Islet precursor cell (in vitro differentiated cells): Measurements from ENCODE around the gene MYO18A.

Source experiments
- DNase-seq: peaks from one replicate; pipeline ENCODE4 v3.0.0-alpha.2; 2018

MYO18A gene

GRCh38 chr17:29120433-29120832 lies 59.8 kb downstream of the MYO18A start:
- no peak for DNase-seq

GRCh38 chr17:29119265-29119664 lies 60.9 kb downstream of the MYO18A start:
- DNase-seq: no peak

DNA sequence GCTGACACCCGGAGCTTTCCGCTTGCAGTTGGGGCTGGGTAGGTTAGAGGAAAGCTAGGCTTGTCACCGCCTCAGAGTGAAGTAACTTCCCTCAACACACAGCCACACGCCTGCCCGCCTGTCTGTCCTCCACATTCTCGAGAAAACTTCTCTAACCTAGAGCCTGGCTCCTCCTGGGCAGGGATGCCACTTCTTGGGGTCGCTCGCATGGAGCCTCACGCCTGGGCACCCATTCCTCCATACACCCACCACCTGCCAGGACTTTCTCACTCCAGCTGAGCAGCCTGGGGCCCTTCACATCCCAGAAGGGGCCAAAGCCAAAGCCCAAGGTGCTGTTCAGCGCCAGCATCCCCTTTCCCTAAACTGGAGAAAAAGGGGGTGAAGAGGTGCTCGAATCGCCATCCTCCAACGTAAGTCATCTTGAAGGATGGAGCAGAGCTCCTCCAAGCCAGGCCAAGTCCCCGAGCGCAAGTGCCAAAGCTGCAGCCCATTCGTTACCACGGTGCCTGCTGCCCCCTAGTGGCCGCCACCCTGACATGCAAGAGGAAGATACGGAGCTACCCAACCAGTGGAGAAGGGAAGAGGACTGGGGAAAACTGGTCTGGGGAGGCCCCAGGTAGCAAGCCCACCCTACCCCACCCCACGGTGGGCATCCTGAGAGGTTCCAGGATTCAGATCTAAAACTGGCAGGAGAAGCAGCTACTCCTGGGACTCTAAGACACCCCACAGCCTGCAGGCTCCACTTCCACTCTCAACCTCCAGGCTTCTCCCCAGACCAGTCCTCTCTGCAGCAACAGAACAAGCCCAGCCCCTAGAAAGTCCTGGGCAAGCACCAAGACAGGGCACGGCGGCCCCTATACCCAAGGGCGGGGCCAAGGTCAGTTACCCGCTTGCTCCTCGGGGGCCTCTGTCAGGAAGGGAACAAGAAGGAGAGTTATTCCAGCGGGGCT lies 63.1 kb downstream of the MYO18A start:
- peak; percentile 94 for DNase-seq

GRCh38 chr17:29115961-29116803 lies 64.0 kb downstream of the MYO18A start:
- DNase-seq: peak; percentile 86

- no peak for DNase-seq
These were observed 64.8 kb downstream of the MYO18A start for GRCh38 chr17:29115435-29115834.

GRCh38 chr17:29114141-29114540 lies 66.1 kb downstream of the MYO18A start:
- DNase-seq: no peak

- DNase-seq: no peak
These were observed 66.9 kb downstream of the MYO18A start for GRCh38 chr17:29113334-29113733.

GRCh38 chr17:29112771-29113295 lies 67.4 kb downstream of the MYO18A start:
- no peak for DNase-seq

DNA sequence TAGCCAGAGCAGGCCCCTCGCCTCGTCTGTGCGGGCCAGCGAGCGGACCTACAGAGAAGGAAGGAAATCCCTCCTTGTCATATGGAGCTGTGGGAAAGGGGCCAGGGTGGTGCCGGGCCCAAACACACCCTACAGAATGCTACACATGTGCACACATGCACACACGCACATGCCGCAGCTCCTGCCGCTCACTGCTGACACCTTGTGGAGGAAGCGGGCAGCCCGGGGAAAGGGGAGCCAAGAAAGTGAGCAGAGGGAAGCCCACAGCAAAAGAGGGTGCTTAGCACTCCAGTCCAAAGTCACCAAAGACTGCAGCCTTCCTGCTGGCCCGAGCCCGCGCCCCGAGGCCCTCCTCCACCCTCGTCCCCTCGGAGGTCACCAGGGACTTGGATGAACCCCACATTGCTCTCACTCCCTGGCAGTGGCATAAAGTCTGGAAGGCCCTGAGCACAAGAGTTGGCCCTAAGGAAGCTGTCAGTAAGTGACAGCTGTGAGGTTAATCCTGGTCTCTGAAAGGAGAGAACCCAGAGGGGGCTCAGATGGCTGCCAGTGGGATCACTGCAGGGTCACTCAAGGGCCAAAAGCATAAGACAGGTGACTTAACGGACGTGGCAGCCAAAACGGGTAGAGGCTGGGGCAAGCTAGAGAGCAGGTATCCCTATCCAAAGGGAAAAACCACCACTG lies 68.2 kb downstream of the MYO18A start:
- DNase-seq: peak; percentile 90

DNA sequence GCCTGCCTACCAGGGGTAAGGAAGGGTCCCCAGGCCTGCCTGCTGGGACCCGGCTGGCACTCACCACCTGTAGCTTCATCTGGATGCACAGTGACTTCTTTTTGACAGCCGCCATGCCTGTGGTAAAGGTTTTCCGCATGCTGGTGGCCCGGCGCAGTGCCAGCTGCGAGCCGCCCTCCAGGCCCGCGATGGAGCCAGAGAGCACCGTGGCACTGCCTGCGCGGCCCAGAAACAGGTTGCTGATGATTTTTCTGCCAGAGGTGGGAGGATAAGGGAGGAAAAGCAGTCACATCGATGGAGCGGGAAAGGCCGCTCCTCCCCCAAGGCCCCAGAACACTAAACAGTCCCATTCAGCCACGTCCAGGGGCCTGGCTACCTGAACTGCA lies 69.8 kb downstream of the MYO18A start:
- DNase-seq: no peak

DNA sequence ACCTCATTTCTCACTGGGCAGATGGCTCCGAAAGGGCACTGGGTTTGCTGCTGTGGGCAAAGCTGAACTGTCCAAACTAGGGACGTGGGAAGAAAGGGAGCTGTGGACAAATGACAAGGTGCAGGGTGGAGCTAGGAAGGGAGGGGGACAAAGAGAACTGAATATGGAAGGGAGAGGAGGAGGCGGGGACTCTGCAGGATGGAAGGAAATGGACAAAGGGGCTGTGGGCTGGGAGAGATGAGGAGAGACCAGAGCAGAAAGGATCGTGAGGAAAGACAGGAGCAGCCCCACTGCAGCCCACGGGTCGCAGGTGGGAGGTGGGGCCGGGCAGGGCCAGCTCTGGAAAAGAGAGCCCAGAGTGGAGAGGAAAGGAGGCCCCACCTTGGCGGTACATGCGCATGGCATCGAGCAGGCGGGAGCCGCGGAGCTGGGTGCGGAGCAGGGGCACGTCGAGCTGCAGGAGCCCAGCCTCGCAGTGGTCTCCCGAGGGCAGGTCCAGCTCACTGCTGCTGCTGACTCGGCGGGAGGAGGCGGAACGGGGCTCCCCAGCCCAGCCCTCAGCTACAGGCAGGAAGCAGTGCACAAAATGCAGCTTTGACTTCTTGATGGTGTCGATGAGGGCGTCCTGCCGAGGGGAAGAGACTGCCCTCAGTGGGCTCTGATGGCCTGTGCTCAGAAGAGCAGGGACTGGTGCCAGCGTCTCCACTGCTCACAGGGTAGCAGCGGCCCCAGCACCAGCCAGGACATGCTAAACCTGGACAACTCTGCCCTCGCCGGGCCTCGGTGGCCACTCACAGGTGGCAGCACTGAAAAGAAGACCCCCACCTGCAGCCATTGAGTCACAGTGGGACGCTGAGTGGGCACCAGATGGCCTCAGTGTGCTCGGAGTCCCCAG lies 70.5 kb downstream of the MYO18A start:
- no peak for DNase-seq

DNA sequence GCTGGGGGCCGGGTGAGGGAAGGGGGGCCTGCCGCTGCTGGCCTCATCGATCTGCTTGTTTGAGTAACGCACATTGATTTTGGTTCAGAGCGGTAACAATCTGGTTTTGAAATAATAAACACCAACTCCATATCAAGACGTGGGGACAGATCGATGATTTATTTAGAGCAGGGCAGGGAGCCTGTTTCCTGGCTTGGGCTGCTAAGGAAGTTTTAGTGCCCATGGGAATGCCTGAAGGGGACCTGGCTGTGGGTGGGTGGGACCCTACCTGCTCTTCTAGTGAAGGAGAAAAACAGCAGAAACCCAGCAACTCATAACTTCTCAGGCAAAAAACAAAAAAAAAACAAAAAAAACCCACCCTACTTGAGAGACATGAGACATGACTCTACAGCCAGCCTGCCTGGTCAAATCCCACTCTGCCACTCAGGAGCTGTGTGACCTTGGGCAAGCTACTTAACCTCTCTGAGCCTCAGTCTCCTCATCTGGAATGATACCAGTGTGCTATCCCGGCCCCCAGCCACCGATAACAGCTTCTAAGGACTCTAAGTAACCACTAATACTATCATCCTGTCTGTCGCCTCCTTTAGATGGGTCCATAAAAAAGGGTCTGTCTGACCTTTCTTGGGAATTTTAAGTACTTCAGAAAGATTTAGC lies 71.2 kb downstream of the MYO18A start:
- no peak for DNase-seq

DNA sequence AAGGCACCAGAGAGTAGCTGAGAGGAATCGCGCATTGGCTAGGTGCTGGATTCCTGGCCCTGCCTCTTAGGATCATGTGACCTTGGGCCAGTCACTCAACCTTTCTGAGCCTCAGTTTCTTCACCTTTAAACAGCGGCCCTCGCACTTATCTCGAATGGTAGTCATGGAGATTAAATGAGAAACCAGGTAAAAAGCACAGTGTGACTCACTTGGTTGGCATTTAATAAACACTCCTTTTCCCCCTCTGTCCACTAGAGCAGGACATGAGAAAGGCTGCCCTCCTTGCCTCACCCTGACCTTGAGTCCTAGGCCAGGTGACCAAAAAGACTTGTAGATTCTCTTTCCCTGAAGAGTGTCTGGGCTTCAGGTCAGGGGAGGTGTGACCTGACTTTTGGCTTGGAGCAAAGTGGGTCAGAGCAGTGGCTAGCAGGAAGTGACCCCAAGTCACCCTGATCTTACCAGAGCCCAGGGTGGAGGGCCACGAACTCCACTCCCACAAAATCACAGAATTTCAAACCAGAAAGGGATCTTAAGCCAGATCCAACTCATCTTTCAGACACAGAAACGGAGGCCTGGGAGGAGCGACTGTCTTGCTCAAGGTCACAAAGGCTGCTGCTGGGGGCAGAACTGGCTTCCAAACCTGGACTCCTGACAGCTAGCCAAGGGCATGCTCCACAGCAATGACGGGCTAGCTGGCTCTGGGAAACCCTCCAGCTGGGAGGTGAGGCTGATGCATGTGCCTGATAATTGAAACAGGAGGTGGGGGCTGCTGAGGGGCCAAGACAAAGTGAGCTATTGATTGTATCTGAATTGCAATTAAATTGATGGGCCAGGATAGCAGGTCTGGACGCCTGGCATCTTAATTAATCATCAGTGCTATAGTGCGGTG lies 72.0 kb downstream of the MYO18A start:
- no peak for DNase-seq

DNA sequence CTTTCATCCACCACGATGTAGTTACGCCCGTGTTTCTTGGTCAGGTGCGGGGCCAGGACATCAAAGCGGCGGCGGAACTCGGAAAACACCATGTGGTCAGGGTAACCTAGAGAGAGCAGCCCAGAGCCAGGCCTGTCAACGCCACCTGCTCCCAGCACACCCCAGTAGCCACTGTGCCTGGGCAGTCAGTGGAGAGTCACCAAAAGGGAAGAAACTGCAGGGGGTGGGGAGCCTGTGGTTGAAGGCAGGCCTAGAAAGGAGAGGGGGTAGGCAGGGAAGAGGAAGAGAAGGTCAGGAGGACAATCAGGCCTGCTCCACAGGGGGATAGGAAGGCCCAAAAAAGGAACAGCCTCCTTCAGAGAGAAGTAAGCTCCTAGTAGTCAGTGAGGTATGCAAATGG lies 73.1 kb downstream of the MYO18A start:
- no peak for DNase-seq

DNA sequence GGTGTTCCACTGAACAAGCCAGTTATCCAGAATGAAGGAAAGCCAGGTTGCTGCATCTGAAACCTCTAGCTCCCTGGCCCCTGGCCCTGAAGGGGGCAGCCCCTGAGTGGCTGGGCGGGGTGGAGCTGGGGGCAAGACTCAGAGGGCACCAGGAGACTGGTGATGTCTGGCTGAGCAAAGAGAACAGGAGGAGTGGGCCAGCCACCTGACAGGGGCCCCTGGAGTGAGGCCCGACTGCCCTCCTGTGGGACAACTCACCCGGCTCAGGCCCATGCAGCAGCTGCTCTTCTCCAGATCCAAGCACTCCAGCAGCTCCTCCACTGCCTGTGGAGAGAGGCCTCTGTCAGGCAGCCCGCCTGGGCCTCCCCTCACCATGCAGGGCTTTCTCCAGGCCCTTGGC lies 76.9 kb downstream of the MYO18A start:
- no peak for DNase-seq

DNA sequence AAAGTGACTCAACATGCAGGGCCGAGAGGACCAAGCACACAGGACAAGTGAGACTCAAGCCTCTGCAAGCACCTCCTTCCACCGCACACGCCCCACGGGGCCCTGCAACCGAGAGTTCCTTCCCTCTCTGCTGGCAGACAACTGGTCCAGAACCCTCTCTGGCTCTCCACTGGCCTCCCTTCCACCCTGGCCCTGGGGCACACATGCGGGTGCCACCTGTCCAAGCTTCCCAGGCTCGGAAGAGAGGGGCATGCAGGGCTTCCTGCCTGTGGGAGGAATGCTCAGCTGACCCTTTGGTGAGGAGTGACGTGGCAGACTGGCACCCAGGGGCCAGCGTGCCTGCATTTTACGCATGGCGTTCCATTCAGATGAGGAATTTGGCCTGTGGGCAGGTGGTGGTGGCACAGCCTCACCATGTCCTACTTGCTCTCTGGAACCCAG lies 77.4 kb downstream of the MYO18A start:
- no peak for DNase-seq

GRCh38 chr17:29102046-29102445 lies 78.2 kb downstream of the MYO18A start:
- no peak for DNase-seq

DNA sequence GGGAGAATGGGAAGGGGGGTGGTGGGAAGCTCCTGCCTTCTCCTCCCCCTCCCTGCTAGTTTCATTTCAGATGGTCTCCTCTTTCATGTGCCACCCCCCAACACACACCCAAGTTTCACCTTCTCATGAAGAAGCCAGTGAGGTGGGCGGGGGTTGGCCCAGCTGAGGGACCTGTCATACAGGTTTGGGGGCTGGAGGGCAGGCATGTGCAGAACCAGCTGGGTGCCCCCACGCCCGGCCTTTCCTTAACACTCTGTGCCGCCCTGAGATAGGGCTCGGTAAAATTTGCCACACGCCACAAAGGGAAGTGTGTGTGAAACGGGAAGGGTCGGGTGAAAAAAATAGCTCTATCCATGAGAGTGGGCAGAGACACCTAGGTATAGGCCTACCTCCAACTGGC lies 79.9 kb downstream of the MYO18A start:
- no peak for DNase-seq

- no peak for DNase-seq
These were observed 80.7 kb downstream of the MYO18A start for GRCh38 chr17:29099527-29099926.

DNA sequence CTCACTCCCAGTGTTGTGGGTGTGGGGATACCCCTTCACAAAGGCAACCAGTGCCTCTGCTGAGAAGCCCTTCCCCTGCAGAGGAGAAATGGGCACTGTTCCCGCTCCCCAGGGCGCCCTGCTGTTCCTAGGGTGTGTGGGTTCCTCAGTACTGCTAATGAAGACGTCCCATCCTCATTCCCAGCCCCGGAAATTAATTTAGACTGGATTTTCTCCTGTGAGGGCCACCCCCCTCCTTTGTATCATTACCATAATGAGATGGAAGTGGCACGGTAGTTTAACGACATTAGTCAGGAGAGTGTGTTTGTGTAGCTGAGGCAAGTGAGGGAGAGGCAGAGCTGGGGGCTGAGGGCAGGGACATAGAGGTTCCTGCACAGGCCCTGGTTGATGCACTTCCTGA lies 84.1 kb downstream of the MYO18A start:
- no peak for DNase-seq
